ENCODE results near the gene PARVG.

The PARVG gene

GRCh38 chr22:44180706-44181032 is at the start of gene PARVG:
Gene PARVG, plus strand, starts transcription at chr22:44180925. Its CDS starts 2,405 bp downstream, at chr22:44183330.
- no peak for DNase-seq (ENCODE audit: low read depth)

- no peak for DNase-seq (ENCODE audit: low read depth)
Measured at GRCh38 chr22:44131412-44131811, 49.3 kb upstream of the PARVG start.

GRCh38 chr22:44131989-44132685 is 48.6 kb upstream of the PARVG start:
- no peak for DNase-seq (ENCODE audit: low read depth)

GRCh38 chr22:44132724-44133123 is 48.0 kb upstream of the PARVG start:
- DNase-seq (ENCODE audit: low read depth) = no peak

- peak; percentile 81 for DNase-seq (ENCODE audit: low read depth)
Measured at GRCh38 chr22:44133161-44133560, 47.6 kb upstream of the PARVG start.

GRCh38 chr22:44133901-44134571 is 46.7 kb upstream of the PARVG start:
- peak; percentile 88 for DNase-seq (ENCODE audit: low read depth)

- DNase-seq (ENCODE audit: low read depth) = no peak
Measured at GRCh38 chr22:44136112-44136511, 44.6 kb upstream of the PARVG start.

GRCh38 chr22:44136786-44137185 is 43.9 kb upstream of the PARVG start:
- no peak for DNase-seq (ENCODE audit: low read depth)

- no peak for DNase-seq (ENCODE audit: low read depth)
Measured at GRCh38 chr22:44137415-44137814, 43.3 kb upstream of the PARVG start.

GRCh38 chr22:44139773-44140172 is 41.0 kb upstream of the PARVG start:
- DNase-seq (ENCODE audit: low read depth) = no peak

GRCh38 chr22:44142421-44143104 is 38.2 kb upstream of the PARVG start:
- DNase-seq (ENCODE audit: low read depth) = no peak

- DNase-seq (ENCODE audit: low read depth) = no peak
Measured at GRCh38 chr22:44143105-44143474, 37.6 kb upstream of the PARVG start.

- DNase-seq (ENCODE audit: low read depth) = no peak
Measured at GRCh38 chr22:44143579-44143978, 37.1 kb upstream of the PARVG start.

- no peak for DNase-seq (ENCODE audit: low read depth)
Measured at GRCh38 chr22:44144046-44144569, 36.6 kb upstream of the PARVG start.

GRCh38 chr22:44145544-44145943 is 35.2 kb upstream of the PARVG start:
- no peak for DNase-seq (ENCODE audit: low read depth)

GRCh38 chr22:44146088-44146861 is 34.5 kb upstream of the PARVG start:
- DNase-seq (ENCODE audit: low read depth) = no peak

GRCh38 chr22:44147008-44147645 is 33.6 kb upstream of the PARVG start:
- DNase-seq (ENCODE audit: low read depth) = no peak

- DNase-seq (ENCODE audit: low read depth) = peak; percentile 62
Measured at GRCh38 chr22:44147821-44148574, 32.7 kb upstream of the PARVG start.

GRCh38 chr22:44151676-44152075 is 29.0 kb upstream of the PARVG start:
- peak; percentile 88 for DNase-seq (ENCODE audit: low read depth)

GRCh38 chr22:44153710-44154109 is 27.0 kb upstream of the PARVG start:
- DNase-seq (ENCODE audit: low read depth) = no peak

GRCh38 chr22:44154436-44154942 is 26.2 kb upstream of the PARVG start:
- DNase-seq (ENCODE audit: low read depth) = peak; percentile 18

Measured in EH (cell line).